HEK293T (cell line): Measurements from ENCODE around the gene CACNG8.

ENCODE experiments used
- BHLHE40 ChIP-seq: fragments of 450-650 bp; IDR thresholded peaks from 2 replicates; pipeline ENCODE4 v1.6.1; 2016; ENCODE audit warnings: mild to moderate bottlenecking, moderate library complexity, borderline replicate concordance
- FOXK2 ChIP-seq: fragments of 450-650 bp; IDR thresholded peaks from 2 replicates; pipeline ENCODE4 v1.6.1; 2016; ENCODE audit warnings: mild to moderate bottlenecking
- HDGF ChIP-seq: fragments of 450-650 bp; IDR thresholded peaks from 2 replicates; pipeline ENCODE4 v1.6.1; 2017; ENCODE audit warnings: antibody characterized with exemption, borderline replicate concordance
- TARDBP ChIP-seq: fragments of 450-650 bp; IDR thresholded peaks from 2 replicates; pipeline ENCODE4 v1.6.1; 2016

DNA sequence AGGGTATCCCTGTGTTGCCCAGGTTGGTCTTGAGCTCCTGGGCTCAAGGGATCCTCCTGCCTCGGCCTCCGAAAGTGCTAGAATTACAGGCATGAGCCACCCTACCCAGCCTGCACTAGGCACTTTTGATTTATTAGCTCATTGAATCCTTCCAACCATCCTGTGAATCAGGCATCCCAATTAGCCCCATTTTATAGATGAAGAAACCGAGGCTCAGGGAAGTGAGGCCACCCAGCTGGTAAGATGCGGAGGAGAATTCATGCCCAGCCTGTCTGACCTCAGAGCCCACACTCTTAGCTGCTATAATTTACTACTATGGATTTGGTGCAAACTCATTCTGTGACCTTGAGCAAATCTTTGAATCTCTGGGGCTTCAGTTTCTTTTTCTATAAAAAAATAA is 17.8 kb upstream of the CACNG8 start:
- no peak for TF ChIP-seq HDGF
- TF ChIP-seq TARDBP, result no peak
- no peak for TF ChIP-seq BHLHE40
- no peak for TF ChIP-seq FOXK2
